ENCODE data around the gene DIP2C. TPM values are rescaled to one million over a fixed set of nuclear protein-coding genes. Genes with fewer than 3 reads are reported as not detected.
"Not testable (repeated sequence)": the region's sequence is repeated elsewhere in the genome, so short reads cannot be mapped to it uniquely, and the experiment has no call there.

Gene DIP2C
- total RNA-seq, 1 donor from 2014 or later = 1.6 TPM

- H3K36me3 Mint-ChIP-seq (ENCODE audit: low read depth); H3K4me1 Mint-ChIP-seq (ENCODE audit: low read depth); intact Hi-C loops (cut with micrococcal nuclease); H3K4me3 Mint-ChIP-seq (ENCODE audit: low read depth); H3K27ac Mint-ChIP-seq; DNase-seq (ENCODE audit: low spot score); H3K27me3 Mint-ChIP-seq (ENCODE audit: low read depth); H3K9me3 Mint-ChIP-seq: not testable (repeated sequence)
Measured at GRCh38 chr10:347774-348173, 341.7 kb downstream of the DIP2C start.

DNA sequence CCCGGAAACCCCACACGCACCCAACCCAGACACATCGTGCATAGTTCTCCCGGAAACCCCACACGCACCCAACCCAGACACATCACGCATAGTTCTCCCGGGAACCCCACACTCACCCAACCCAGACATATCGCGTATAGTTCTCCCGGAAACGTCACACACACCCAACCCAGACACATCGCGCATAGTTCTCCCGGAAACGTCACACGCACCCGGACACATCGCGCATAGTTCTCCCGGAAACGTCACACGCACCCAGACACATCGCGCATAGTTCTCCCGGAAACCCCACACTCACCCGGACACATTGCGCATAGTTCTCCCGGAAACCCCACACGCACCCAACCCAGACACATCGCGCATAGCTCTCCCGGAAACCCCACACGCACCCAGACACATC lies 342.3 kb downstream of the DIP2C start:
- H3K27ac Mint-ChIP-seq; H3K4me3 Mint-ChIP-seq (ENCODE audit: low read depth); H3K9me3 Mint-ChIP-seq; DNase-seq (ENCODE audit: low spot score); H3K4me1 Mint-ChIP-seq (ENCODE audit: low read depth); intact Hi-C loops (cut with micrococcal nuclease); H3K27me3 Mint-ChIP-seq (ENCODE audit: low read depth); H3K36me3 Mint-ChIP-seq (ENCODE audit: low read depth): not testable (repeated sequence)

GRCh38 chr10:344582-345200 lies 344.8 kb downstream of the DIP2C start:
- H3K27ac Mint-ChIP-seq = no peak overlapping the region
- H3K27me3 Mint-ChIP-seq (ENCODE audit: low read depth) = no peaks in the 10 kb centered on the region
- DNase-seq (ENCODE audit: low spot score) = no peak
- intact Hi-C loops (cut with micrococcal nuclease) = no loop called here
- no peak overlapping the region for H3K4me3 Mint-ChIP-seq (ENCODE audit: low read depth)
- H3K9me3 Mint-ChIP-seq = peaks cover 8% of the 10 kb centered on the region
- H3K36me3 Mint-ChIP-seq (ENCODE audit: low read depth) = peaks cover 4% of the 10 kb centered on the region
- H3K4me1 Mint-ChIP-seq (ENCODE audit: low read depth) = no peaks in the 10 kb centered on the region

GRCh38 chr10:343231-344220 lies 345.9 kb downstream of the DIP2C start:
- intact Hi-C loops (cut with micrococcal nuclease) = no loop called here
- Mint-ChIP-seq H3K9me3 (peaks cover 8% of the 10 kb centered on the region), H3K4me1 (ENCODE audit: low read depth) (no peaks in the 10 kb centered on the region), H3K4me3 (ENCODE audit: low read depth) (no peak overlapping the region), H3K27me3 (ENCODE audit: low read depth) (no peaks in the 10 kb centered on the region), H3K27ac (no peak overlapping the region), H3K36me3 (ENCODE audit: low read depth) (peaks cover 4% of the 10 kb centered on the region)
- no peak for DNase-seq (ENCODE audit: low spot score)

DNA sequence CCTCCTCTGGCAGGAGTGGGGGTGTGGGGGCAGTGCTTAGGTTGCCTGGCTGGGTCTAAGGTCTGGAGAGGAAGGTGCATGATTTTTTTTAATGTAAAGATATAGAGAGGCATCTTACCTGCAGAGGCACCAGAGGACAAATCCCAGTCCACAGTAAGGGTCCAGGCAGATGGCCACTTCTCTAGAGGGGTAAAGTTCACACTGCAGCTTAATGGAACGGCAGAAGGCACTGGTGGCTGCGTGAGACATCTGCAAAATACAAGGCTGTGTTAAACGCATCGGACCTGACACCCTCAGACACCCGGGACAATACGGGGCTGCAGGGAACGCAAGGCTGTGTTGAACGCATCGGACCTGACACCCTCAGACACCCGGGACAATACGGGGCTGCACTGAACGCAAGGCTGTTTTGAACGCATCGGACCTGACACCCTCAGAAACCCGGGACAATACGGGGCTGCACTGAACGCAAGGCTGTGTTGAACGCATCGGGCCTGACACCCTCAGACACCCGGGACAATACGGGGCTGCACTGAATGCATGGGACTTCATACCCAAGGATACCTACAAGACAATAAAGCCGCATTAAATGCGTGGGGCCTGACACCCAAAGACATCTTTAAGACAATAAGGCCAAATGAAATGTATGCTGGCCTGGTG lies 348.3 kb downstream of the DIP2C start:
- H3K36me3 Mint-ChIP-seq (ENCODE audit: low read depth) = no peaks in the 10 kb centered on the region
- intact Hi-C loops (cut with micrococcal nuclease) = no loop called here
- no peak for DNase-seq (ENCODE audit: low spot score)
- no peaks in the 10 kb centered on the region for H3K4me1 Mint-ChIP-seq (ENCODE audit: low read depth)
- no peak overlapping the region for H3K27ac Mint-ChIP-seq
- H3K4me3 Mint-ChIP-seq (ENCODE audit: low read depth) = no peak overlapping the region
- H3K9me3 Mint-ChIP-seq = no peaks in the 10 kb centered on the region
- H3K27me3 Mint-ChIP-seq (ENCODE audit: low read depth) = no peaks in the 10 kb centered on the region

GRCh38 chr10:340646-341045 lies 348.8 kb downstream of the DIP2C start:
- Mint-ChIP-seq H3K36me3 (ENCODE audit: low read depth) (no peaks in the 10 kb centered on the region), H3K4me3 (ENCODE audit: low read depth) (no peak overlapping the region), H3K27ac (no peak overlapping the region), H3K4me1 (ENCODE audit: low read depth) (no peaks in the 10 kb centered on the region), H3K27me3 (ENCODE audit: low read depth) (no peaks in the 10 kb centered on the region), H3K9me3 (no peaks in the 10 kb centered on the region)
- no peak for DNase-seq (ENCODE audit: low spot score)
- intact Hi-C loops (cut with micrococcal nuclease) = no loop called here

GRCh38 chr10:339038-339391 lies 350.5 kb downstream of the DIP2C start:
- DNase-seq (ENCODE audit: low spot score) = no peak
- no peak overlapping the region for H3K27ac Mint-ChIP-seq
- H3K4me3 Mint-ChIP-seq (ENCODE audit: low read depth) = no peak overlapping the region

DNA sequence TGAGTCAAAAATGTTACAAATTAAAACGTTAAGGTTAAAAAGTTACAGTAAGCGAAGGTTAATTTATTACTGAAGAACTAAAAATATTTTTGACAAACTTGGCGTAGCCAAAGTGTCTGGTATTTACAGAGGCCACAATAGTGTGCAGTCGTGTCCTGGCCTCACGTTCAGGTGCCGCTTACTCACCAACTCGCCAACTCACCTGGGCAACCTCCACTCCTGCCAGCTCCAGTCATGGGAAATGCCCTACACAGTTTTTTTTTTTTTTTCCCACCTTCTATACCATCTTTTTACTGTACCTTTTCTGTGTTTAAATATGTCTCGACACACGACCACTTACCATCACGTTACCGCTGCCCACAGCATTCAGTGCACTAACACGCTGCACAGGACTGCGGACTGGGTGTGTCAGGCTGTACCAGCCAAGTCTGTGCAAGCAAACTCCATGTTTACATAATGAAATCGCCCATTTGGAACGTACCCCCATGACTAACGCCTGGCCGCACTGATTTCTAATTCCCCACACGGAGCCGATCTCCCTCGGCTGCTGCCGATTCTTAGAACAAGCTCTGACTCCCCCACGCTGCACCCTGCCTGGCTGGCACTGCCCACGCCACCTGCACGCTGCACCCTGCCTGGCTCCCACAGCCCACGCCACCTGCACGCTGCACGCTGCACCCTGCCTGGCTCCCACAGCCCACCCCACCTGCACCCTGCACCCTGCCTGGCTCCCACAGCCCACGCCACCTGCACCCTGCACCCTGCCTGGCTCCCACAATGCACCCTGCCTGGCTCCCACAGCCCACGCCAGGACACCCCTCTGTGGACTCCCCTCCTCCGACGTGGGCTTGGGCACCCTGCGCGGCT lies 351.1 kb downstream of the DIP2C start:
- DNase-seq (ENCODE audit: low spot score) = no peak
- Mint-ChIP-seq H3K9me3 (no peaks in the 10 kb centered on the region), H3K4me1 (ENCODE audit: low read depth) (peaks cover 5% of the 10 kb centered on the region), H3K4me3 (ENCODE audit: low read depth) (no peak overlapping the region), H3K27ac (no peak overlapping the region), H3K27me3 (ENCODE audit: low read depth) (no peaks in the 10 kb centered on the region), H3K36me3 (ENCODE audit: low read depth) (no peaks in the 10 kb centered on the region)
- intact Hi-C loops (cut with micrococcal nuclease) = no loop called here

More at GRCh38 chr10:339038-339391, 350.5 kb downstream of the DIP2C start:
- H3K4me1 Mint-ChIP-seq (ENCODE audit: low read depth) = no peaks in the 10 kb centered on the region
- intact Hi-C loops (cut with micrococcal nuclease) = no loop called here
- H3K9me3 Mint-ChIP-seq = no peaks in the 10 kb centered on the region
- H3K27me3 Mint-ChIP-seq (ENCODE audit: low read depth) = no peaks in the 10 kb centered on the region
- H3K36me3 Mint-ChIP-seq (ENCODE audit: low read depth) = no peaks in the 10 kb centered on the region

- intact Hi-C loops (cut with micrococcal nuclease) = no loop called here
- Mint-ChIP-seq H3K27ac (no peak overlapping the region), H3K9me3 (no peaks in the 10 kb centered on the region), H3K4me1 (ENCODE audit: low read depth) (peaks cover 8% of the 10 kb centered on the region), H3K36me3 (ENCODE audit: low read depth) (no peaks in the 10 kb centered on the region), H3K4me3 (ENCODE audit: low read depth) (no peak overlapping the region), H3K27me3 (ENCODE audit: low read depth) (no peaks in the 10 kb centered on the region)
- no peak for DNase-seq (ENCODE audit: low spot score)
Measured at GRCh38 chr10:336247-336646, 353.2 kb downstream of the DIP2C start.

DNA sequence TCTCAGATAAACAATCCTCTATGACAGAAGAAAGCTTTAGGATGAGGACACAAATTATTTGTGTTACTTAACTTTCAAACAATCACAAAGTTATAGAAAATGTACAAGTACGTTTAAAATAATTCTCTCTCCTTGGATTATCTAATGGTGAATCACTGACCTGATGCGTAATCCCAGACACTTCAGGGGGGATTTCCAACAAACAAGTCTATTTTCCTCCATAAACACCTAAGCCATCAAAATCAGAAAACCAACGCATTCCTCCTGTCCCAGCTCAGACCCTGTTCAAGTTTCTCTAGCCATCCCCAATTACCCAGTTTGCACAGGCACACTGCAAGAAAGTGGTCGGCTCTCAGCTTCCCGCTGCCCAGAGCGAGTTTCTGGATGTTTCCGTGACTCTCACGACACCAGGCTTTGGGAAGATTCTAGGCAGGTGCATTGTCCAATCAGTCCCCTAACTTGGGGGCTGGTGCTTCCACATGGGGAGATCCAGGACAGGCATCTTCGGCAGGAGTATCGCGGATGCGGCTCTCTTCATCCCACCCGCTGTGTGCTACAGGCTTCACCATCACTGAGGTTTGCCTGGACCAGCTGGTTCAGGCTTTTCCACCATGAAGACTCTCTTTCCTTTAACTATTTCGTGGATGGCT lies 354.2 kb downstream of the DIP2C start:
- Mint-ChIP-seq H3K4me1 (ENCODE audit: low read depth) (peaks cover 8% of the 10 kb centered on the region), H3K27ac (no peak overlapping the region), H3K36me3 (ENCODE audit: low read depth) (no peaks in the 10 kb centered on the region), H3K27me3 (ENCODE audit: low read depth) (no peaks in the 10 kb centered on the region), H3K4me3 (ENCODE audit: low read depth) (no peak overlapping the region), H3K9me3 (no peaks in the 10 kb centered on the region)
- no peak for DNase-seq (ENCODE audit: low spot score)
- intact Hi-C loops (cut with micrococcal nuclease) = no loop called here

GRCh38 chr10:331186-331585 lies 358.3 kb downstream of the DIP2C start:
- Mint-ChIP-seq H3K9me3 (no peaks in the 10 kb centered on the region), H3K27me3 (ENCODE audit: low read depth) (no peaks in the 10 kb centered on the region), H3K4me1 (ENCODE audit: low read depth) (peaks cover 14% of the 10 kb centered on the region), H3K36me3 (ENCODE audit: low read depth) (no peaks in the 10 kb centered on the region), H3K4me3 (ENCODE audit: low read depth) (no peak overlapping the region), H3K27ac (no peak overlapping the region)
- intact Hi-C loops (cut with micrococcal nuclease) = no loop called here
- DNase-seq (ENCODE audit: low spot score) = no peak
